Activated naive CD8-positive, alpha-beta T cell treated with anti-CD3 and anti-CD28 coated beads, Interleukin-2, amount 10 ng/mL, durations not matched to agents 7 days and 5 days (primary cell): ENCODE data around the gene TEX28. TPM values are rescaled to one million over a fixed set of nuclear protein-coding genes. Genes with fewer than 3 reads are reported as not detected.

ENCODE experiments used
- ATAC-seq: fragments of 150-1000 bp; cut with Tn5 transposase; one replicate; pipeline ENCODE4 v1.10.0; 2021; ENCODE audit warnings: low read depth, moderate library complexity
- POLR2A ChIA-PET: fragments of 350-600 bp; sonication (Branson Sonifier 250); formaldehyde crosslinking; loops from one replicate; lab custom pipeline; 2021; ENCODE audit warnings: antibody characterized with exemption; lab: Charles Lee
- DNase-seq: peaks from one replicate; pipeline ENCODE4 v3.0.0; 2021
- H3K27ac Mint-ChIP-seq: one replicate; pipeline ENCODE4 v1.8.0; 2022; ENCODE audit warnings: mild to moderate bottlenecking, mixed read lengths
- H3K27me3 Mint-ChIP-seq: one replicate; pipeline ENCODE4 v1.8.0; 2022; ENCODE audit warnings: mild to moderate bottlenecking, moderate library complexity, mixed read lengths
- H3K36me3 Mint-ChIP-seq: one replicate; pipeline ENCODE4 v1.8.0; 2021; ENCODE audit warnings: mild to moderate bottlenecking, mixed read lengths
- H3K4me1 Mint-ChIP-seq: one replicate; pipeline ENCODE4 v1.8.0; 2021; ENCODE audit warnings: mixed read lengths
- H3K4me3 Mint-ChIP-seq: one replicate; pipeline ENCODE4 v1.8.0; 2022; ENCODE audit warnings: mild to moderate bottlenecking, moderate library complexity, mixed read lengths
- H3K9me3 Mint-ChIP-seq: one replicate; pipeline ENCODE4 v1.8.0; 2021; ENCODE audit warnings: mixed read lengths
- total RNA-seq, 2 experiments: library from RNA; stranded (reverse); gene quantifications; one replicate each; pipeline ENCODE4 v1.2.3, GENCODE V29; 2021

Gene TEX28
- total RNA-seq, 2 experiments from 2014 or later, result not detected

- H3K27ac Mint-ChIP-seq, result peak overlapping the region; percentile 45
- H3K27me3 Mint-ChIP-seq, result no peaks in the 10 kb centered on the region
- POLR2A ChIA-PET, result interaction anchor here (0.7 kb wide), 1 partner anchor 303 kb away, joined by 3 read pairs; the partner anchor contains the start of gene IRAK1
- no peak overlapping the region for H3K4me3 Mint-ChIP-seq
- DNase-seq, result no peak
- H3K9me3 Mint-ChIP-seq, result no peaks in the 10 kb centered on the region
- no peak for ATAC-seq
- H3K4me1 Mint-ChIP-seq, result peaks cover 39% of the 10 kb centered on the region
- H3K36me3 Mint-ChIP-seq, result no peaks in the 10 kb centered on the region
These were observed 28.0 kb upstream of the TEX28 start for GRCh38 chrX:154322890-154323289.

GRCh38 chrX:154321594-154321993 is 26.7 kb upstream of the TEX28 start:
- peak overlapping the region; percentile 51 for H3K27ac Mint-ChIP-seq
- DNase-seq, result no peak
- H3K27me3 Mint-ChIP-seq, result no peaks in the 10 kb centered on the region

GRCh38 chrX:154321152-154321551 is 26.2 kb upstream of the TEX28 start:
- H3K4me3 Mint-ChIP-seq, result peak overlapping the region; percentile 60
- H3K27me3 Mint-ChIP-seq, result no peaks in the 10 kb centered on the region
- ATAC-seq (no peak), DNase-seq (no peak)
- H3K36me3 Mint-ChIP-seq, result no peaks in the 10 kb centered on the region
- H3K27ac Mint-ChIP-seq, result peak overlapping the region; percentile 51
- no peaks in the 10 kb centered on the region for H3K9me3 Mint-ChIP-seq
- POLR2A ChIA-PET, result no interaction called here
- H3K4me1 Mint-ChIP-seq, result peaks cover 30% of the 10 kb centered on the region

More at GRCh38 chrX:154321594-154321993, 26.7 kb upstream of the TEX28 start:
- POLR2A ChIA-PET, result no interaction called here
- H3K4me1 Mint-ChIP-seq, result peaks cover 34% of the 10 kb centered on the region
- peak; percentile 46 for ATAC-seq
- peak overlapping the region; percentile 60 for H3K4me3 Mint-ChIP-seq
- H3K36me3 Mint-ChIP-seq, result no peaks in the 10 kb centered on the region
- H3K9me3 Mint-ChIP-seq, result no peaks in the 10 kb centered on the region

- Mint-ChIP-seq H3K4me1 (peaks cover 27% of the 10 kb centered on the region), H3K9me3 (no peaks in the 10 kb centered on the region), H3K27me3 (no peaks in the 10 kb centered on the region), H3K4me3 (no peak overlapping the region), H3K36me3 (no peaks in the 10 kb centered on the region), H3K27ac (peak overlapping the region; percentile 58)
- ATAC-seq, result no peak
- POLR2A ChIA-PET, result no interaction called here
- no peak for DNase-seq
These were observed 25.5 kb upstream of the TEX28 start for GRCh38 chrX:154320406-154320805.

GRCh38 chrX:154317391-154317995 is 22.6 kb upstream of the TEX28 start:
- ATAC-seq, result no peak
- H3K4me1 Mint-ChIP-seq, result peaks cover 38% of the 10 kb centered on the region
- H3K9me3 Mint-ChIP-seq, result no peaks in the 10 kb centered on the region
- POLR2A ChIA-PET, result no interaction called here
- no peak for DNase-seq
- no peaks in the 10 kb centered on the region for H3K36me3 Mint-ChIP-seq
- H3K27me3 Mint-ChIP-seq, result no peaks in the 10 kb centered on the region
- no peak overlapping the region for H3K4me3 Mint-ChIP-seq
- H3K27ac Mint-ChIP-seq, result no peak overlapping the region

GRCh38 chrX:154315416-154315815 is 20.5 kb upstream of the TEX28 start:
- peaks cover 28% of the 10 kb centered on the region for H3K4me1 Mint-ChIP-seq
- H3K9me3 Mint-ChIP-seq, result no peaks in the 10 kb centered on the region
- POLR2A ChIA-PET, result interaction anchor here (0.6 to 1.6 kb wide), 2 partner anchors 12 to 543 kb away, joined by 3 to 5 read pairs; no protein-coding TSS in a partner anchor

GRCh38 chrX:154313147-154313546 is 18.2 kb upstream of the TEX28 start:
- Mint-ChIP-seq H3K9me3 (no peaks in the 10 kb centered on the region), H3K27ac (peak overlapping the region; percentile 80), H3K27me3 (no peaks in the 10 kb centered on the region), H3K4me3 (peak overlapping the region; percentile 54), H3K36me3 (no peaks in the 10 kb centered on the region), H3K4me1 (peaks cover 32% of the 10 kb centered on the region)
- no peak for DNase-seq
- ATAC-seq, result peak; percentile 70
- POLR2A ChIA-PET, result no interaction called here

More at GRCh38 chrX:154315416-154315815, 20.5 kb upstream of the TEX28 start:
- ATAC-seq (no peak), DNase-seq (no peak)
- H3K4me3 Mint-ChIP-seq, result no peak overlapping the region
- no peaks in the 10 kb centered on the region for H3K27me3 Mint-ChIP-seq
- H3K27ac Mint-ChIP-seq, result no peak overlapping the region
- H3K36me3 Mint-ChIP-seq, result no peaks in the 10 kb centered on the region

- H3K4me1 Mint-ChIP-seq, result peaks cover 27% of the 10 kb centered on the region
- DNase-seq, result no peak
- H3K27me3 Mint-ChIP-seq, result no peaks in the 10 kb centered on the region
- POLR2A ChIA-PET, result interaction anchor here (0.8 kb wide), 1 partner anchor 215 kb away, joined by 4 read pairs; no protein-coding TSS in a partner anchor
- no peak overlapping the region for H3K4me3 Mint-ChIP-seq
- no peaks in the 10 kb centered on the region for H3K9me3 Mint-ChIP-seq
- no peaks in the 10 kb centered on the region for H3K36me3 Mint-ChIP-seq
- H3K27ac Mint-ChIP-seq, result no peak overlapping the region
- no peak for ATAC-seq
These were observed 17.2 kb upstream of the TEX28 start for GRCh38 chrX:154312116-154312515.

GRCh38 chrX:154310616-154311536 is 16.0 kb upstream of the TEX28 start:
- POLR2A ChIA-PET, result interaction anchor here (0.8 kb wide), 1 partner anchor 214 kb away, joined by 4 read pairs; no protein-coding TSS in a partner anchor
- DNase-seq, result no peak
- Mint-ChIP-seq H3K4me3 (no peak overlapping the region), H3K27ac (no peak overlapping the region), H3K4me1 (peaks cover 26% of the 10 kb centered on the region), H3K9me3 (no peaks in the 10 kb centered on the region), H3K27me3 (no peaks in the 10 kb centered on the region), H3K36me3 (no peaks in the 10 kb centered on the region)
- ATAC-seq, result no peak

GRCh38 chrX:154309041-154309775 is 14.3 kb upstream of the TEX28 start:
- H3K27ac Mint-ChIP-seq, result peak overlapping the region; percentile 87
- DNase-seq (no peak), ATAC-seq (no peak)
- H3K4me1 Mint-ChIP-seq, result peaks cover 25% of the 10 kb centered on the region
- no peak overlapping the region for H3K4me3 Mint-ChIP-seq
- POLR2A ChIA-PET, result no interaction called here
- H3K9me3 Mint-ChIP-seq, result no peaks in the 10 kb centered on the region
- H3K36me3 Mint-ChIP-seq, result no peaks in the 10 kb centered on the region
- no peaks in the 10 kb centered on the region for H3K27me3 Mint-ChIP-seq

GRCh38 chrX:154308108-154308946 is 13.4 kb upstream of the TEX28 start:
- Mint-ChIP-seq H3K9me3 (no peaks in the 10 kb centered on the region), H3K27ac (peak overlapping the region; percentile 87), H3K36me3 (no peaks in the 10 kb centered on the region), H3K4me3 (peak overlapping the region; percentile 30), H3K27me3 (no peaks in the 10 kb centered on the region), H3K4me1 (peaks cover 21% of the 10 kb centered on the region)
- DNase-seq (peak; percentile 72), ATAC-seq (peak; percentile 82)
- POLR2A ChIA-PET, result interaction anchor here (0.6 kb wide), 1 partner anchor 171 kb away, joined by 3 read pairs; no protein-coding TSS in a partner anchor

- no peaks in the 10 kb centered on the region for H3K36me3 Mint-ChIP-seq
- H3K4me3 Mint-ChIP-seq, result no peak overlapping the region
- no peak overlapping the region for H3K27ac Mint-ChIP-seq
- no peaks in the 10 kb centered on the region for H3K9me3 Mint-ChIP-seq
- POLR2A ChIA-PET, result interaction anchor here (0.5 kb wide), 1 partner anchor 167 kb away, joined by 8 read pairs; no protein-coding TSS in a partner anchor
- peaks cover 15% of the 10 kb centered on the region for H3K4me1 Mint-ChIP-seq
- no peaks in the 10 kb centered on the region for H3K27me3 Mint-ChIP-seq
- ATAC-seq (no peak), DNase-seq (no peak)
These were observed 12.3 kb upstream of the TEX28 start for GRCh38 chrX:154307202-154307601.
